ENCODE measurements around the gene SETD2. TPM values are rescaled to one million over a fixed set of nuclear protein-coding genes. Genes with fewer than 3 reads are reported as not detected.

Gene SETD2
- total RNA-seq, 6 experiments from 2014 or later = 20.3 to 27.0 (median 21.9) TPM

- intact Hi-C loops (cut with DNase I) = no loop called here
- Histone ChIP-seq H3K9me3 (no peaks in the 10 kb centered on the region), H3K4me1 (peaks cover 0 to 4% (median 0%) of the 10 kb centered on the region in 4 donors), H3K4me3 (no peak overlapping the region), H3K27me3 (no peaks in the 10 kb centered on the region), H3K36me3 (peaks cover 0 to 14% (median 2%) of the 10 kb centered on the region in 4 donors), H3K27ac (no peak overlapping the region)
- ATAC-seq = no peak
- TF ChIP-seq POLR2A (IDR thresholded peaks at IDR 0.05) (no peak), CTCF (IDR thresholded peaks at IDR 0.05) (no peak)
- WGBS (ENCODE audit: insufficient coverage, low coverage, low lambda C conversion rate, missing lambda C conversion rate) = 88% methylated on average over 10 of the region's 35 CpGs
- peak in 2 of 3 donors; percentile 22 to 43 for DNase-seq
Measured at GRCh38 chr3:47002171-47003055, 161.5 kb downstream of the SETD2 start.

- no peaks in the 10 kb centered on the region for H3K9me3 ChIP-seq
- DNase-seq (peak in 2 of 3 donors; percentile 15 to 45), ATAC-seq (no peak)
- no peak overlapping the region for H3K4me3 ChIP-seq
- WGBS (ENCODE audit: insufficient coverage, low coverage, low lambda C conversion rate, missing lambda C conversion rate) = no CpG with 5 or more reads among the region's 16 CpGs
- H3K4me1 ChIP-seq = peaks cover 0 to 4% (median 0%) of the 10 kb centered on the region in 4 donors
- no peaks in the 10 kb centered on the region for H3K27me3 ChIP-seq
- no peak overlapping the region for H3K27ac ChIP-seq
- intact Hi-C loops (cut with DNase I) = no loop called here
- TF ChIP-seq CTCF (IDR thresholded peaks at IDR 0.05) = no peak
- TF ChIP-seq POLR2A (IDR thresholded peaks at IDR 0.05) = no peak
- peaks cover 0 to 14% (median 2%) of the 10 kb centered on the region in 4 donors for H3K36me3 ChIP-seq
Measured at GRCh38 chr3:47001731-47002170, 162.2 kb downstream of the SETD2 start.

- Histone ChIP-seq H3K27me3 (no peaks in the 10 kb centered on the region), H3K36me3 (peaks cover 0 to 14% (median 2%) of the 10 kb centered on the region in 4 donors), H3K4me1 (peaks cover 0 to 4% (median 0%) of the 10 kb centered on the region in 4 donors), H3K4me3 (no peak overlapping the region), H3K27ac (no peak overlapping the region), H3K9me3 (no peaks in the 10 kb centered on the region)
- 60% methylated on average over 1 of the region's 25 CpGs for WGBS (ENCODE audit: insufficient coverage, low coverage, low lambda C conversion rate, missing lambda C conversion rate)
- TF ChIP-seq CTCF (IDR thresholded peaks at IDR 0.05) (no peak), POLR2A (IDR thresholded peaks at IDR 0.05) (no peak)
- ATAC-seq (no peak), DNase-seq (peak in 2 of 3 donors; percentile 7 to 42)
- intact Hi-C loops (cut with DNase I) = no loop called here
Measured at GRCh38 chr3:47000922-47001730, 162.8 kb downstream of the SETD2 start.

- Histone ChIP-seq H3K27ac (no peak overlapping the region), H3K4me3 (no peak overlapping the region), H3K27me3 (no peaks in the 10 kb centered on the region), H3K36me3 (peaks cover 0 to 14% (median 2%) of the 10 kb centered on the region in 4 donors), H3K4me1 (peaks cover 0 to 4% (median 0%) of the 10 kb centered on the region in 4 donors), H3K9me3 (no peaks in the 10 kb centered on the region)
- intact Hi-C loops (cut with DNase I) = no loop called here
- no peak for ATAC-seq
- whole genome bisulfite sequencing (ENCODE audit: insufficient coverage, low coverage, low lambda C conversion rate, missing lambda C conversion rate) = no CpG with 5 or more reads among the region's 10 CpGs
- peak in 2 of 3 donors; percentile 11 to 48 for DNase-seq
- no peak for TF ChIP-seq POLR2A (IDR thresholded peaks at IDR 0.05)
- no peak for TF ChIP-seq CTCF (IDR thresholded peaks at IDR 0.05)
Measured at GRCh38 chr3:47000198-47000815, 163.6 kb downstream of the SETD2 start.

All from right lobe of liver (tissue), 6 donors.